ENCODE data around the gene PLEKHG1.

PLEKHG1 gene

GRCh38 chr6:150620244-150620643 is 20.6 kb downstream of the PLEKHG1 start:
- no peak for DNase-seq (ENCODE audit: low spot score)

GRCh38 chr6:150620763-150621162 is 21.1 kb downstream of the PLEKHG1 start:
- no peak for DNase-seq (ENCODE audit: low spot score)

GRCh38 chr6:150622476-150622875 is 22.8 kb downstream of the PLEKHG1 start:
- no peak for DNase-seq (ENCODE audit: low spot score)

- no peak for DNase-seq (ENCODE audit: low spot score)
Measured at GRCh38 chr6:150622941-150623874, 23.5 kb downstream of the PLEKHG1 start.

- DNase-seq (ENCODE audit: low spot score): no peak
Measured at GRCh38 chr6:150624191-150624590, 24.5 kb downstream of the PLEKHG1 start.

- DNase-seq (ENCODE audit: low spot score): no peak
Measured at GRCh38 chr6:150625927-150626326, 26.2 kb downstream of the PLEKHG1 start.

- DNase-seq (ENCODE audit: low spot score): no peak
Measured at GRCh38 chr6:150627154-150627553, 27.5 kb downstream of the PLEKHG1 start.

GRCh38 chr6:150627585-150628025 is 27.9 kb downstream of the PLEKHG1 start:
- DNase-seq (ENCODE audit: low spot score): no peak

- no peak for DNase-seq (ENCODE audit: low spot score)
Measured at GRCh38 chr6:150628908-150629307, 29.2 kb downstream of the PLEKHG1 start.

- no peak for DNase-seq (ENCODE audit: low spot score)
Measured at GRCh38 chr6:150631283-150631983, 31.7 kb downstream of the PLEKHG1 start.

GRCh38 chr6:150631984-150632642 is 32.4 kb downstream of the PLEKHG1 start:
- DNase-seq (ENCODE audit: low spot score): no peak

- no peak for DNase-seq (ENCODE audit: low spot score)
Measured at GRCh38 chr6:150632785-150633485, 33.2 kb downstream of the PLEKHG1 start.

GRCh38 chr6:150633486-150633834 is 33.8 kb downstream of the PLEKHG1 start:
- no peak for DNase-seq (ENCODE audit: low spot score)

GRCh38 chr6:150634176-150634963 is 34.7 kb downstream of the PLEKHG1 start:
- no peak for DNase-seq (ENCODE audit: low spot score)

GRCh38 chr6:150634964-150635292 is 35.2 kb downstream of the PLEKHG1 start:
- no peak for DNase-seq (ENCODE audit: low spot score)

- DNase-seq (ENCODE audit: low spot score): no peak
Measured at GRCh38 chr6:150635906-150636514, 36.3 kb downstream of the PLEKHG1 start.

GRCh38 chr6:150636808-150637207 is 37.1 kb downstream of the PLEKHG1 start:
- DNase-seq (ENCODE audit: low spot score): no peak

- DNase-seq (ENCODE audit: low spot score): no peak
Measured at GRCh38 chr6:150637266-150637665, 37.6 kb downstream of the PLEKHG1 start.

GRCh38 chr6:150638267-150638666 is 38.6 kb downstream of the PLEKHG1 start:
- no peak for DNase-seq (ENCODE audit: low spot score)

GRCh38 chr6:150638765-150639164 is 39.1 kb downstream of the PLEKHG1 start:
- no peak for DNase-seq (ENCODE audit: low spot score)

GRCh38 chr6:150639823-150640331 is 40.2 kb downstream of the PLEKHG1 start:
- no peak for DNase-seq (ENCODE audit: low spot score)
